HUES6 (cell line): ENCODE results near the gene OR8G1.

Source experiments
- H3K27ac ChIP-seq: 2 replicates; pipeline ENCODE4 v1.7.0; 2013; ENCODE audit warnings: low read depth, mild to moderate bottlenecking, low read length, inconsistent platforms
- H3K27me3 ChIP-seq: 2 replicates; pipeline ENCODE4 v1.6.1; 2013; ENCODE audit warnings: low read length; ENCODE audit not compliant: control insufficient read depth, insufficient read depth
- H3K36me3 ChIP-seq: 2 replicates; pipeline ENCODE4 v1.6.1; 2013; ENCODE audit warnings: low read length; ENCODE audit not compliant: control insufficient read depth, insufficient read depth
- H3K4me1 ChIP-seq: 2 replicates; pipeline ENCODE4 v1.6.1; 2013; ENCODE audit warnings: low read length; ENCODE audit not compliant: control insufficient read depth, insufficient read depth
- H3K4me3 ChIP-seq: 2 replicates; pipeline ENCODE4 v1.5.1; 2013; ENCODE audit warnings: low read depth, low read length
- H3K9ac ChIP-seq: one replicate; pipeline ENCODE4 v1.6.1; 2013; ENCODE audit warnings: mild to moderate bottlenecking, low read length
- H3K9me3 ChIP-seq: 2 replicates; pipeline ENCODE4 v1.6.1; 2013; ENCODE audit warnings: low read depth, low read length; ENCODE audit not compliant: control insufficient read depth, insufficient read depth

OR8G1 gene, protein sequence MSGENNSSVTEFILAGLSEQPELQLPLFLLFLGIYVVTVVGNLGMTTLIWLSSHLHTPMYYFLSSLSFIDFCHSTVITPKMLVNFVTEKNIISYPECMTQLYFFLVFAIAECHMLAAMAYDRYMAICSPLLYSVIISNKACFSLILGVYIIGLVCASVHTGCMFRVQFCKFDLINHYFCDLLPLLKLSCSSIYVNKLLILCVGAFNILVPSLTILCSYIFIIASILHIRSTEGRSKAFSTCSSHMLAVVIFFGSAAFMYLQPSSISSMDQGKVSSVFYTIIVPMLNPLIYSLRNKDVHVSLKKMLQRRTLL

DNA sequence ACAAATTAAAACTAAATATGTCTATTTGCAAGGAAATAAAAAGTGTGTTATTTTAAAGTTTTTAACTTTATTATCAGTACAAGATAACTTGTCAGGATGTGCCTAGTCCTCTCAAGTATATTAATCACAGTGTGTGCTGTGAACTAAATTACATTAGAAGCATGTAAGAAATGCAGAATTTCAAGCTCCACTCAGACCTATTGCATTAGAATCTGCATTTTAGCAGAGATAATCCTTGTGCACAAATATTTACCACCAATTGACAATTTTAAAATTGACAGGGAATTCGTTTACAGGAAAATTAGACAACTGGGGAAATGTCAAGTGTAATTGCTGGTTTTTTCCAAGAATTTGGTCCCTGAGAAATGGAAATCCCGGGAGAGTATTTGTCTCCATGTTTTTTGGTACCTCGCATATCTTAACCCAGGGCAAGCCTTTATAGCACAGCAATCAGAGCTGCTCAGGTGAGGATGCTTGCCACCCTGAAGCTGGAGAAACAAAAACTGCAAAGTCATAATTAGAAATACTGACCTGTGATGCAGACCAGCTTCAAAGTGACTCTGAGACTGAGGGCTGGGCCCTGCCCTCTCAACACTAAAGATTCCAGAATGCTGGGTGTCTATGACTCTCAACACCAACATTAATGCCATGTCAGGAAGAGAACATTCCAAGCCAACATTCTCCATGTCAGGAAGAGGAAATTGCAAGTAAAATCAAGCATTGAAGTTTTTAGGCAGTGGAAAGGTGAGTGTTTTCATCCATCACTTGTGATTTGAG, at the start of gene OR8G1:
OR8G1 (plus strand) TSS at position 475 of the 777 bp plus-strand sequence. CDS start 8,581 bp downstream, outside the sequence.
- no peak within 1 kb of the TSS for H3K9ac ChIP-seq
- H3K27ac ChIP-seq: no peak within 1 kb of the TSS
- no peaks in the 10 kb centered on the region for H3K27me3 ChIP-seq
- no peaks in the 10 kb centered on the region for H3K4me1 ChIP-seq
- no peaks in the 10 kb centered on the region for H3K36me3 ChIP-seq
- H3K4me3 ChIP-seq: no peak within 1 kb of the TSS
- no peaks in the 10 kb centered on the region for H3K9me3 ChIP-seq

DNA sequence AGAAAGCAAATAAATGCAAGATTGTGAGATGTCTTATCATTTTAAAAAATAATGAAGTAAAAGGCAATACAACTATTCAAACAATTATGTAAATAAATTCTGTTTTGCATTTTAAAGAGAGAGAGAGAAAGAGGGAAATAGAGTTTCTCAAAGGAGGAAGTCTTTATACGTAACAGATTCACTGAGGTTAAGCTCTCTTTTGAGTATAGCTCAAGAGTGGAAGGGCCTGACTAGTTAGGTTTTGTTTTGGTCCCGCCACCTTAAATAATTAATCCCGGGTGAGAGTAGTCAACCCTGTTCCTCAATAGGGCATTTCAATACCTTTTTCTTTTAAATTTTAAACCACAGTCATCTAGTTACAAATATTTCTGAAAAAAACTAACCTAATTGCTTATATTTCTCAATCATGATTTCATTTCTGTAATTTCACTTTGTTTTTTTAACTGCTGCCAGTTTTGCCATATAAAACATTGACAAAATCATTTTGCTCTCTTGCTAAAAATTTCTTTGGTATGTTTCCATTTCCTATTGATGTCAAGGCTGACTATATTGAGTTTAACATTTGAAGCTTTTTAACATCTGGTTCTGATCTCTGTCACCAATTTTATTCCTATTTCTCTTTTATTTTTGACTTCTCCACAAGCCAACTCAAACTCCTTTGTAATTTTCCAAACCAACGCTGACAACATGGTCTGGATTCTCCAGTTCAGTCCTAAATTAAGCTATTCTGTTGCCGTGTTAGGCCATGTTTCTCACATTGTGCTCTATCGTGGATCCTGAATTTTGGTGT, 47.5 kb upstream of the OR8G1 start:
- no peaks in the 10 kb centered on the region for H3K36me3 ChIP-seq
- H3K27me3 ChIP-seq: peaks cover 15% of the 10 kb centered on the region; the same call in 1 of the 2 replicates
- H3K9me3 ChIP-seq: no peaks in the 10 kb centered on the region
- no peak overlapping the region for H3K4me3 ChIP-seq
- H3K9ac ChIP-seq: no peak overlapping the region
- H3K27ac ChIP-seq: no peak overlapping the region
- peaks cover 19% of the 10 kb centered on the region; the same call in 1 of the 2 replicates for H3K4me1 ChIP-seq

DNA sequence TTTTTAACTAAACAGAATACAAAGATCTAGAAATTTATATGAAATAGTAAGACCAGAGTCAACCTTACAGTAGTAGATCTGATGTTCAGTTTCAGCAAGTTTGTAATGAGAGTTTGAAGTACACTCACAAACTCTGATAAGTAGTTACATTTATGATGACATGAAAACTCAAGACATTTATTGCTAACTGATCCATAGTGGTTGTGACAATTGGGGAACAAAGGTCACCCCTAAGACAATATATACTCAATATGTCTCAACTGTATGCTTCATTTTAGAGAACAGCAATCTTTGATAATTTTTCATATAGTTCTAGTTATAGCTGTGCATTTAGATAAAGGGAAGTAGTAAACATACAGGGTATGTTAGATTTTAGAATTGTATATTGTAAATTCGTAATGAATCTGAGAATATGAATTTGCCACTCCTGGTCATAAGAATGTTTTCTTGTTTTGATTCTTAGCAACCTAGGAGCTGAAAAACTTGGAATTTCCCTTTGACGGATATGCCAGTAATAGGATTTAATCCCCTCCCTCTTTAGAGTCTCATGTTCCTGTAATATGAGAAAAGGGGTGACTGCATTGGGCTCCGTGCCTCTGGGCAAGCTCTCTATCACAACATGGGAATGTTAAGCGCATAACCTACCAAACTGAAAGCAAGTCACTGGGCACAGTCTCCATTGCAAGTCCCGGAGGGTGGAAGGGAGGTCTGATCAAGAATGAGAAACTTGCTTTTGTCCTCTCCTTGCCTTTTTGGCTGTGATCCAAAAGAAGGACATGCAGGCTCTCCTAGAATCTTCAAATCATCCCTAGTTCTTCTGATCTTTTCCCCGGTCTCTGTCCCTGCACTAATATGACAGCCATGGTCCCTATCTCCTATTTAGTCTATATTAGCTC, 46.4 kb upstream of the OR8G1 start:
- H3K27ac ChIP-seq: no peak overlapping the region
- no peak overlapping the region for H3K4me3 ChIP-seq

DNA sequence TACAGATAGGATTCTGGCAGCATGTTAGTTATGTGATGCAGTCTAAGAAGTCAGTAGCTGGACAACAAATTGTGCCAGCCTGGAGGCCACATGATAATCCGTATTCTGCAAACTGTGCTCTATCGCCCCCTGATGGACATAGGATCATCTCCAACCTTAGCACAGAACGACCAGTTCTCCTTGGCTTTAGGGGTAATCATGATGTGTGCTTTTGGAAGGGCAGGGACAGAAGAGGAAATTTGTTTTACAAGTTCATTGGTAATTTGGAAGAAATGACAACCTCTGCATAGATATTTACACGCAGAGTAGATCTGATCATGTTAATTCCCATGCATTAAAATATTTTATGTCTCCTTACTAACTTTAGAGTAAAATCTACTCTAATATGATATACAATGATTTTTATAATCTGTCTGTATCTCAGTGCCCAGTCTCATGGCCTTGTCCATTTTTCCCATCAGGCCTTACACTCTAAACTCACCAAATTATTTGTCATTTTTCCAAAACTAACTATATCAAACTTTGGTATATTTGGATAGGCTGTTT, 45.6 kb upstream of the OR8G1 start:
- Histone ChIP-seq H3K36me3 (no peaks in the 10 kb centered on the region), H3K9ac (no peak overlapping the region), H3K4me1 (peaks cover 12% of the 10 kb centered on the region; the same call in 1 of the 2 replicates), H3K9me3 (no peaks in the 10 kb centered on the region), H3K27ac (no peak overlapping the region), H3K4me3 (no peak overlapping the region), H3K27me3 (peaks cover 15% of the 10 kb centered on the region; the same call in 1 of the 2 replicates)

More for the DNA sequence above, 46.4 kb upstream of the OR8G1 start:
- no peak overlapping the region for H3K9ac ChIP-seq
- H3K36me3 ChIP-seq: no peaks in the 10 kb centered on the region
- H3K27me3 ChIP-seq: peaks cover 15% of the 10 kb centered on the region; the same call in 1 of the 2 replicates
- H3K4me1 ChIP-seq: peaks cover 19% of the 10 kb centered on the region; the same call in 1 of the 2 replicates
- no peaks in the 10 kb centered on the region for H3K9me3 ChIP-seq

DNA sequence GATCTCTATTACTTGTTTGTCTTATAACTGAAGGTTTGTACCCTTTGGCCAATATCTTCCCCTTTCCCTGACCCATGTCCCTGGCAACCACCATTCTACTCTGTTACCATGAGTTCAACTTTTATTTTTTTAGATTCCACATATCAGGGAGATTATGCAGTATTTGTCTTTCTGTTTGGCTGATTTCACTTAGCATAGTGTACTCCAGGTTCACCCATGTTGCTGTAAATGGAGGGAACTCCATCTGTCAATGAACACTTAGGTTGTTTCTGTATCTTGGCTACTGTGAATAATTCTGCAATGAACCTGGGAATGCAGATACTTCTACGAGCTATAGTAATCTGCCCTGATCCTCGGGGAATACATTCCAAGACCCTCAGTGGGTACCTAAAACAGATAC, 42.9 kb upstream of the OR8G1 start:
- Histone ChIP-seq H3K36me3 (no peaks in the 10 kb centered on the region), H3K9ac (no peak overlapping the region), H3K4me1 (peaks cover 4% of the 10 kb centered on the region; the same call in 1 of the 2 replicates), H3K9me3 (no peaks in the 10 kb centered on the region), H3K27ac (no peak overlapping the region), H3K27me3 (no peaks in the 10 kb centered on the region), H3K4me3 (no peak overlapping the region)

DNA sequence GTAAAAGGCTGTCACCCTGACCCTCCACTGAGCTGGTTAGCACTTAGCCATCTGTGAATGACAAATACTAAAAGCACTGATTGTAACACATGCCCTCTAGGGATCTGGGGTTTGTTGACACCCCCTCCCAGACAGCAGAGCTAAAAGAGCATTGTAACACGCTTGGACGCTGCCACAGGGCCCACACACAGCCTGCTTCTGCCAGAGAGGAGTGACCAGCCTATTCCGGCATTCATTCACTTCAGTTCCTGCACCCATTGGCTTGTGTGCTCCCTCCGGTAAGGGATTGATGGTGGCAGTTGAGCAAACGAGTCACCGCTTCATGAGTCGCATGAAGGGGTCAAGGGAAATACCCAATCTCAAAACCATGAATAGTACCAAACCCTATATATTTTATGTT, 42.0 kb upstream of the OR8G1 start:
- Histone ChIP-seq H3K4me1 (peaks cover 4% of the 10 kb centered on the region; the same call in 1 of the 2 replicates), H3K27me3 (no peaks in the 10 kb centered on the region), H3K36me3 (no peaks in the 10 kb centered on the region), H3K27ac (no peak overlapping the region), H3K9me3 (no peaks in the 10 kb centered on the region), H3K4me3 (no peak overlapping the region), H3K9ac (no peak overlapping the region)

DNA sequence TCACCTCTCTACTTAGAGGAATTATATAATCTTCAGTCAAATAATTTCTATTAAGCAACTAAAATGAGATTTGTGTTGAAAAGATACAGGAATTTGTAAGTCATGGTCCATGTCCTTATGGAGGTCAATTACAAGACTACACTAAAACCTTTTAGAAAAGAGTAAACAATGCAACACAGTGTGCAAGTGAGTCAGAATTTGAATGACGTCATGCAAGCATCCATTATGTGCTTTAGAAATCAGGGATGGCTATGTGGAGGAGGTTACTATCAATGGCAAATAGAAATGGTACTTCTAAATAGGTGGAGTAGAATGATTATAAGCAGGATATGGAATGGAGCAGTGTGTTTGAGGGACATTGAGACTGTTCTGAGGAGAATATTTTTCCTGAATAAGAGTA, 41.2 kb upstream of the OR8G1 start:
- Histone ChIP-seq H3K27me3 (no peaks in the 10 kb centered on the region), H3K36me3 (no peaks in the 10 kb centered on the region), H3K9ac (no peak overlapping the region), H3K4me1 (peaks cover 3% of the 10 kb centered on the region; the same call in 1 of the 2 replicates), H3K27ac (no peak overlapping the region), H3K4me3 (no peak overlapping the region), H3K9me3 (no peaks in the 10 kb centered on the region)

DNA sequence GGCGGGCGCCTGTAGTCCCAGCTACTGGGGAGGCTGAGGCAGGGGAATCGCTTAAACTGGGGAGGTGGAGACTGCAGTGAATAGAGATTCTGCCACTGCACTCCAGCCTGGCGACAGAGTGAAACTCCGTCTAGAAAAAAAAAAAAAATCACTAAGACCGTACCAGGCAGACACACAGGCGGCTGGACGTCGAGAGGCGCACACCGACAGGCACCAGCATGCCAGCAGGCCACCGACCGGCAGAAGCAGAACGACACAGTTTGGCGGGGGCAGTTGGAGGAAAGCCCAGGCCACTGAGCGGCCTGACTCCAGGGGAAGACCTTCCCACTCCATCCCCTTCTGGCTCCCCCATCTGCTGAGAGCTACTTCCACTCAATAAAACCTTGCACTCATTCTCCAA, 40.2 kb upstream of the OR8G1 start:
- no peak overlapping the region for H3K9ac ChIP-seq
- no peak overlapping the region for H3K4me3 ChIP-seq
- H3K9me3 ChIP-seq: no peaks in the 10 kb centered on the region
- no peak overlapping the region for H3K27ac ChIP-seq
- no peaks in the 10 kb centered on the region for H3K4me1 ChIP-seq
- no peaks in the 10 kb centered on the region for H3K27me3 ChIP-seq
- no peaks in the 10 kb centered on the region for H3K36me3 ChIP-seq

DNA sequence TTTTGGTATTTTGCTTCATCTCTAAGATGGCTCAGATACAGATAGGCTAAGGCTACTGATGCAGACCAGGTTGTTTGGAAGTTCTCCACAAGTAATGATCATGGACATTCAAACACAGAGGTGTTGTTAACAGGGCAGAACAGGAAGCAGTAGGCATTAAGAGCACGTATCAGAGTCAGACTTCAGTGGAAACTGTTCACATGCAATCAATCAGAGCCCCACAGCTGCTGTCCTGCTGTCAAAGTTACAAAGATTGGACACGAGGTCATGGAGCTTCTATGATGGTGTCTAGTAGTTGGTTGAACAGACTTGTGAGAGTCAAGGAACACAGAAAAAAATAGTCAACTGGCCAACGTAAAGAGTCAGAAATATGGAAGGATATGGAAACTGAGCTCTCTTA, 37.9 kb upstream of the OR8G1 start:
- Histone ChIP-seq H3K36me3 (no peaks in the 10 kb centered on the region), H3K27ac (no peak overlapping the region), H3K9ac (no peak overlapping the region), H3K4me1 (no peaks in the 10 kb centered on the region), H3K27me3 (no peaks in the 10 kb centered on the region), H3K4me3 (no peak overlapping the region), H3K9me3 (no peaks in the 10 kb centered on the region)

DNA sequence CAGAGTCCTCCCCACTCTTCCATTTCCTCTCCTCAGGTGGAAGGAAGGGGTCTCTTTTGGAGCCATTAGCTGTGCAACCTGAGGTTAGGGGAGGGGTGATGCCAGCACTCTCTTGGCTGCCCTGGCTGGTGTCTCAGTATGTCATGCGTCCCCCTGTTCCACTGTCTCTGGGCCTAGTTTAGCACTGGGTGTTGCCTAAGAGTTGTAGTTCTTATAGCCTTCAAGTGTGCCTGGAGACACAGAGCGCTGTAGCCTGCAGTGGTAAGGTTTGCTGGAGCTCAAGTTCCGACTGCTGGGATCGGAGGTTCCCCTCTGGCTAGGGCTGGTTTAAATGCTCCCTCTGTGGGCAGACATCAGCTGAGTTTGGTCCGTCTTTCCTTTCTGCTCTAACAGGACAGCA, 36.9 kb upstream of the OR8G1 start:
- Histone ChIP-seq H3K9ac (no peak overlapping the region), H3K27me3 (no peaks in the 10 kb centered on the region), H3K27ac (no peak overlapping the region), H3K4me1 (no peaks in the 10 kb centered on the region), H3K9me3 (no peaks in the 10 kb centered on the region), H3K4me3 (no peak overlapping the region), H3K36me3 (no peaks in the 10 kb centered on the region)
